GM23338 (cell line): Measurements from ENCODE around the gene RSAD1.

Source experiments
- CREB1 ChIP-seq: fragments of 250-450 bp; sonication (Bioruptor Pico); IDR thresholded peaks from 2 replicates; pipeline ENCODE4 v1.5.0; 2020; ENCODE audit warnings: low read depth, mild to moderate bottlenecking, moderate library complexity
- EZH2 ChIP-seq: fragments of 200-600 bp; sonication (generic); IDR thresholded peaks from one replicate; pipeline ENCODE4 v1.8.0; 2017; ENCODE audit warnings: antibody characterized with exemption, mild to moderate bottlenecking, low read depth; ENCODE audit not compliant: unreplicated experiment
- POLR2AphosphoS5 ChIP-seq: IDR thresholded peaks from 2 replicates; pipeline ENCODE4 v1.6.1; 2016; ENCODE audit warnings: antibody characterized with exemption, low read depth
- TF ChIP-seq, protein P1 (sequence below), 2 experiments: fragments of 200-600 bp in 1 of 2; sonication (generic) in 1 of 2; conservative IDR thresholded peaks; 2 replicates each; pipeline versions ENCODE4 v1.5.1 to v1.6.1; 2016 to 2017; ENCODE audit warnings: antibody characterized with exemption in 2 of 2, low read depth in 2 of 2, mild to moderate bottlenecking in 2 of 2, moderate library complexity in 1 of 2

DNA sequence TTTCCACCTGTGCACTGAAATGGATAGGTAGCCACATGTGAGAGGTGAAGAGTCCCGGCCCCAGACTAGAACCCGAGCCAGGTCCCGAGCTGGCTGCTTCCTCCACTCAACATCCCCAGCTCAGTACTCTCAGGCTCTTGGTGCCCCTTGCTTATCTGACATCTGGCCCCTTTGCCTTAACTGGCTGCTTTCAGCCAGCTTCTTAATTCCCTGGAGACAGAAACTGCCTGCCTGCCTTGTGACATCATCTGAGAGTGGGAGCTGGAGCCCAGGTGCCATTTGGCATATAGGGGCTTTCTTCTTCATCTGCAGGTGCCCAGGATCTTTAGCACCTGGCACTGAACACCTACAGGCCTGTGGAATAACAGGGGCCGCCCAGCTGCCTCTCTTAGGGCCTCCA lies 18.9 kb upstream of the RSAD1 start:
- TF ChIP-seq, protein P1, sequence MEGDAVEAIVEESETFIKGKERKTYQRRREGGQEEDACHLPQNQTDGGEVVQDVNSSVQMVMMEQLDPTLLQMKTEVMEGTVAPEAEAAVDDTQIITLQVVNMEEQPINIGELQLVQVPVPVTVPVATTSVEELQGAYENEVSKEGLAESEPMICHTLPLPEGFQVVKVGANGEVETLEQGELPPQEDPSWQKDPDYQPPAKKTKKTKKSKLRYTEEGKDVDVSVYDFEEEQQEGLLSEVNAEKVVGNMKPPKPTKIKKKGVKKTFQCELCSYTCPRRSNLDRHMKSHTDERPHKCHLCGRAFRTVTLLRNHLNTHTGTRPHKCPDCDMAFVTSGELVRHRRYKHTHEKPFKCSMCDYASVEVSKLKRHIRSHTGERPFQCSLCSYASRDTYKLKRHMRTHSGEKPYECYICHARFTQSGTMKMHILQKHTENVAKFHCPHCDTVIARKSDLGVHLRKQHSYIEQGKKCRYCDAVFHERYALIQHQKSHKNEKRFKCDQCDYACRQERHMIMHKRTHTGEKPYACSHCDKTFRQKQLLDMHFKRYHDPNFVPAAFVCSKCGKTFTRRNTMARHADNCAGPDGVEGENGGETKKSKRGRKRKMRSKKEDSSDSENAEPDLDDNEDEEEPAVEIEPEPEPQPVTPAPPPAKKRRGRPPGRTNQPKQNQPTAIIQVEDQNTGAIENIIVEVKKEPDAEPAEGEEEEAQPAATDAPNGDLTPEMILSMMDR (conservative IDR thresholded peaks at IDR 0.05; ENCODE audit: low read depth in 2 of 2), result no peak
- TF ChIP-seq EZH2 (no peak), POLR2AphosphoS5 (no peak), CREB1 (no peak)
